H1 (cell line): ENCODE data around the gene MARK3. TPM values are rescaled to one million over a fixed set of nuclear protein-coding genes. Genes with fewer than 3 reads are reported as not detected.

Experiments
- CEBPB ChIP-seq: IDR thresholded peaks from 2 replicates; pipeline ENCODE4 v1.6.1; 2012; ENCODE audit warnings: low read depth, low read length
- SP2 ChIP-seq: IDR thresholded peaks from 2 replicates; pipeline ENCODE4 v1.6.1; 2012; ENCODE audit warnings: mild to moderate bottlenecking, low read length, inconsistent platforms
- ZNF274 ChIP-seq: IDR thresholded peaks from 2 replicates; pipeline ENCODE4 v1.7.0; 2012; ENCODE audit warnings: low read length, borderline replicate concordance; ENCODE audit errors: extremely low read depth
- polyA plus RNA-seq, 7 experiments: library from polyadenylated mRNA; depleted of rRNA in 3 of 7; stranded (reverse) in 5 of 7; unstranded in 2 of 7; fragments of >200 nt in 5 of 7; fragments of 200-250 nt in 2 of 7; gene quantifications; 1 replicate in 5 of 7; 2 replicates in 1 of 7; 4 replicates in 1 of 7; pipeline versions ENCODE4 v1.2.1 to v1.2.3, GENCODE V29; 2011 to 2013; ENCODE audit warnings: missing spikeins in 2 of 7, mixed read lengths in 2 of 7
- total RNA-seq: library from RNA; stranded (reverse); fragmentation: NEBNext Ultra II Directional; extraction: Animal tissue kit (Norgen Biotek cat#: 25700); gene quantifications from 2 replicates; pipeline ENCODE4 v1.2.1, GENCODE V29; 2021
- TF ChIP-seq, protein P1 (sequence below): IDR thresholded peaks from 2 replicates; pipeline ENCODE4 v1.6.1; 2012; ENCODE audit warnings: inconsistent platforms
- TF ChIP-seq, protein P2 (sequence below): IDR thresholded peaks from 2 replicates; pipeline ENCODE4 v1.6.1; 2012; ENCODE audit warnings: low read length, inconsistent platforms

The MARK3 gene
- total and polyA plus RNA-seq, 2 of the 8 experiments (the other 6 are each of a cell fraction or from before 2014, with no cell fraction given): 39.4 to 76.9 TPM

DNA sequence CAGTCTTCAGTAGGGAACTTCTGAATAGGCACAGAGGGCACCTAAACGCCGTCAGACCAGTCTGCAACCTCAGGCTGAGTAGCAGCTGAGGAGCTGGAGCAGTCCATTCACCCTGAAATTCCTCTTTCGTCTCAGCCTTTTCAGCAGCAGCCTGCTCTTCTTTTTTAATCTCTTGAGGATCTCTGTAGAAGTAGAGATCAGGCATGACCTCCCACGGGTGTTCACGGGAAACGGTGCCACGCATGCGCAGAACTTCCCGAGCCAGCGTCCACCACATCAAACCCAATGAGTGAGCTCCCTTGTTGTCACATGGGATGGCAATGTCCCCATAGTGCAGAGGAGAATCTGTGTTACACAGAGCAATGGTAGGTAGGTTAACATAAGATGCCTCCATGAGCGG lies 11.1 kb upstream of the MARK3 start (continued):
- TF ChIP-seq, protein P1, sequence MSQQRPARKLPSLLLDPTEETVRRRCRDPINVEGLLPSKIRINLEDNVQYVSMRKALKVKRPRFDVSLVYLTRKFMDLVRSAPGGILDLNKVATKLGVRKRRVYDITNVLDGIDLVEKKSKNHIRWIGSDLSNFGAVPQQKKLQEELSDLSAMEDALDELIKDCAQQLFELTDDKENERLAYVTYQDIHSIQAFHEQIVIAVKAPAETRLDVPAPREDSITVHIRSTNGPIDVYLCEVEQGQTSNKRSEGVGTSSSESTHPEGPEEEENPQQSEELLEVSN: no peak
- TF ChIP-seq CEBPB: no peak
- TF ChIP-seq, protein P2, sequence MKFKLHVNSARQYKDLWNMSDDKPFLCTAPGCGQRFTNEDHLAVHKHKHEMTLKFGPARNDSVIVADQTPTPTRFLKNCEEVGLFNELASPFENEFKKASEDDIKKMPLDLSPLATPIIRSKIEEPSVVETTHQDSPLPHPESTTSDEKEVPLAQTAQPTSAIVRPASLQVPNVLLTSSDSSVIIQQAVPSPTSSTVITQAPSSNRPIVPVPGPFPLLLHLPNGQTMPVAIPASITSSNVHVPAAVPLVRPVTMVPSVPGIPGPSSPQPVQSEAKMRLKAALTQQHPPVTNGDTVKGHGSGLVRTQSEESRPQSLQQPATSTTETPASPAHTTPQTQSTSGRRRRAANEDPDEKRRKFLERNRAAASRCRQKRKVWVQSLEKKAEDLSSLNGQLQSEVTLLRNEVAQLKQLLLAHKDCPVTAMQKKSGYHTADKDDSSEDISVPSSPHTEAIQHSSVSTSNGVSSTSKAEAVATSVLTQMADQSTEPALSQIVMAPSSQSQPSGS: no peak
- no peak for TF ChIP-seq SP2
- no peak for TF ChIP-seq ZNF274
